Ectodermal cell (in vitro differentiated cells): ENCODE results near the gene XKR7. TPM values are rescaled to one million over a fixed set of nuclear protein-coding genes. Genes with fewer than 3 reads are reported as not detected.
"Not testable (repeated sequence)": the region's sequence is repeated elsewhere in the genome, so short reads cannot be mapped to it uniquely, and the experiment has no call there.

ENCODE experiments used
- H3K27ac ChIP-seq: 2 replicates; pipeline ENCODE4 v1.7.0; 2013; ENCODE audit warnings: mild to moderate bottlenecking, low read depth, low read length; ENCODE audit not compliant: insufficient read depth, poor library complexity, severe bottlenecking
- H3K27me3 ChIP-seq: 2 replicates; pipeline ENCODE4 v1.7.0; 2013; ENCODE audit warnings: mild to moderate bottlenecking, low read length; ENCODE audit not compliant: insufficient read depth, control insufficient read depth, poor library complexity, severe bottlenecking
- H3K36me3 ChIP-seq: one replicate; pipeline ENCODE4 v1.7.0; 2013; ENCODE audit warnings: low read length; ENCODE audit not compliant: control insufficient read depth, insufficient read depth
- H3K4me1 ChIP-seq: one replicate; pipeline ENCODE4 v1.7.0; 2013; ENCODE audit warnings: low read length; ENCODE audit not compliant: control insufficient read depth, insufficient read depth
- H3K4me3 ChIP-seq: 2 replicates; pipeline ENCODE4 v1.7.0; 2013; ENCODE audit warnings: low read depth, low read length, control low read depth; ENCODE audit not compliant: insufficient read depth
- H3K9me3 ChIP-seq: 2 replicates; pipeline ENCODE4 v1.7.0; 2013; ENCODE audit warnings: mild to moderate bottlenecking, low read length, moderate library complexity; ENCODE audit not compliant: control insufficient read depth
- WGBS, 2 experiments: methylation state at CpG; one replicate each; pipeline ENCODE4 v1.1.7; 2013; ENCODE audit warnings: missing lambda C conversion rate in 2 of 2; 5-methylcytosine and 5-hydroxymethylcytosine counted together
- polyA plus RNA-seq, 4 experiments: library from polyadenylated mRNA; stranded (reverse); fragments of 50-300 nt; gene quantifications; one replicate each; pipeline ENCODE4 v1.2.3, GENCODE V29; 2013

Gene XKR7
- polyA plus RNA-seq (2013, experiment 1 of 4): 0.69 TPM
- polyA plus RNA-seq (2013, experiment 2 of 4): 0.57 TPM
- polyA plus RNA-seq (2013, experiment 3 of 4): 0.53 TPM
- polyA plus RNA-seq (2013, experiment 4 of 4): 0.89 TPM

GRCh38 chr20:31967830-31968249 is at the start of gene XKR7:
Gene XKR7, plus strand, starts transcription at chr20:31968151. Its CDS starts 25 bp downstream, at chr20:31968176.
- H3K27me3 ChIP-seq: peaks cover 36% of the 10 kb centered on the region
- no peaks in the 10 kb centered on the region for H3K9me3 ChIP-seq
- H3K4me1 ChIP-seq: peaks cover 9% of the 10 kb centered on the region
- 1 to 2% methylated on average over 38 of the region's 38 CpGs for WGBS, 2 experiments
- no peaks in the 10 kb centered on the region for H3K36me3 ChIP-seq
- H3K4me3 ChIP-seq: peak within 1 kb of the TSS; percentile 46
- no peak within 1 kb of the TSS for H3K27ac ChIP-seq

GRCh38 chr20:31918466-31919105 is 49.4 kb upstream of the XKR7 start:
- H3K27me3 ChIP-seq: no peaks in the 10 kb centered on the region
- H3K4me3 ChIP-seq: no peak overlapping the region
- H3K27ac ChIP-seq: no peak overlapping the region
- H3K4me1 ChIP-seq: peaks cover 13% of the 10 kb centered on the region
- 89 to 93% methylated on average over 7 of the region's 7 CpGs for WGBS, 2 experiments
- H3K9me3 ChIP-seq: no peaks in the 10 kb centered on the region
- no peaks in the 10 kb centered on the region for H3K36me3 ChIP-seq

- Histone ChIP-seq H3K9me3 (no peaks in the 10 kb centered on the region), H3K36me3 (no peaks in the 10 kb centered on the region), H3K4me1 (peaks cover 3% of the 10 kb centered on the region), H3K4me3 (no peak overlapping the region), H3K27me3 (no peaks in the 10 kb centered on the region), H3K27ac (no peak overlapping the region)
- WGBS, 2 experiments: 44 to 53% methylated on average over 6 of the region's 6 CpGs
Observed at GRCh38 chr20:31919410-31920155, 48.4 kb upstream of the XKR7 start.

GRCh38 chr20:31920275-31920855 is 47.6 kb upstream of the XKR7 start:
- Histone ChIP-seq H3K27ac (no peak overlapping the region), H3K27me3 (no peaks in the 10 kb centered on the region), H3K4me1 (no peaks in the 10 kb centered on the region), H3K4me3 (no peak overlapping the region), H3K9me3 (no peaks in the 10 kb centered on the region), H3K36me3 (no peaks in the 10 kb centered on the region)
- 76 to 77% methylated on average over 11 of the region's 11 CpGs for WGBS, 2 experiments

GRCh38 chr20:31921480-31921879 is 46.5 kb upstream of the XKR7 start:
- H3K27ac ChIP-seq, H3K4me1 ChIP-seq, H3K9me3 ChIP-seq, H3K27me3 ChIP-seq, H3K36me3 ChIP-seq, H3K4me3 ChIP-seq: not testable (repeated sequence)
- 83 to 95% methylated on average over 2 of the region's 5 CpGs for WGBS, 2 experiments

- H3K27me3 ChIP-seq: no peaks in the 10 kb centered on the region
Observed at GRCh38 chr20:31922181-31922580, 45.8 kb upstream of the XKR7 start.

GRCh38 chr20:31922588-31922987 is 45.4 kb upstream of the XKR7 start:
- 90 to 95% methylated on average over 4 of the region's 4 CpGs for WGBS, 2 experiments
- no peak overlapping the region for H3K4me3 ChIP-seq
- no peaks in the 10 kb centered on the region for H3K9me3 ChIP-seq
- H3K27ac ChIP-seq: no peak overlapping the region
- H3K27me3 ChIP-seq: no peaks in the 10 kb centered on the region
- H3K36me3 ChIP-seq: no peaks in the 10 kb centered on the region
- no peaks in the 10 kb centered on the region for H3K4me1 ChIP-seq

More at GRCh38 chr20:31922181-31922580, 45.8 kb upstream of the XKR7 start:
- Histone ChIP-seq H3K4me1 (no peaks in the 10 kb centered on the region), H3K36me3 (no peaks in the 10 kb centered on the region), H3K9me3 (no peaks in the 10 kb centered on the region), H3K4me3 (no peak overlapping the region), H3K27ac (no peak overlapping the region)
- 90% methylated on average over 4 of the region's 4 CpGs for WGBS, 2 experiments

GRCh38 chr20:31923388-31924331 is 44.3 kb upstream of the XKR7 start:
- Histone ChIP-seq H3K27ac (no peak overlapping the region), H3K4me3 (no peak overlapping the region), H3K27me3 (no peaks in the 10 kb centered on the region), H3K4me1 (no peaks in the 10 kb centered on the region), H3K9me3 (no peaks in the 10 kb centered on the region), H3K36me3 (no peaks in the 10 kb centered on the region)
- 70 to 73% methylated on average over 13 of the region's 13 CpGs for WGBS, 2 experiments

- no peak overlapping the region for H3K27ac ChIP-seq
- H3K4me1 ChIP-seq: no peaks in the 10 kb centered on the region
- 92% methylated on average over 8 of the region's 8 CpGs for WGBS, 2 experiments
- no peaks in the 10 kb centered on the region for H3K27me3 ChIP-seq
- H3K9me3 ChIP-seq: no peaks in the 10 kb centered on the region
- H3K36me3 ChIP-seq: no peaks in the 10 kb centered on the region
- no peak overlapping the region for H3K4me3 ChIP-seq
Observed at GRCh38 chr20:31924561-31924960, 43.4 kb upstream of the XKR7 start.
